Activated B cell treated with CpG ODN at 0.5 μM for 24 hours (primary cell): Measurements from ENCODE around the gene HSPA9. TPM values are rescaled to one million over a fixed set of nuclear protein-coding genes. Genes with fewer than 3 reads are reported as not detected.

Experiments used
- ATAC-seq: fragments of 200-7000 bp; cut with Tn5 transposase; one replicate; pipeline ENCODE4 v1.10.0; 2021; ENCODE audit warnings: low read depth, mild to moderate bottlenecking, moderate library complexity
- CTCF ChIA-PET: fragments of 350-600 bp; sonication (Branson Sonifier 250); formaldehyde crosslinking; loops from one replicate; lab custom pipeline; 2021; ENCODE audit warnings: antibody characterized with exemption; lab: Charles Lee
- POLR2A ChIA-PET: fragments of 350-600 bp; sonication (Branson Sonifier 250); formaldehyde crosslinking; loops from one replicate; lab custom pipeline; 2021; ENCODE audit warnings: antibody characterized with exemption; lab: Charles Lee
- DNase-seq: peaks from one replicate; pipeline ENCODE4 v3.0.0; 2022
- H3K27ac Mint-ChIP-seq: one replicate; pipeline ENCODE4 v1.8.0; 2020; ENCODE audit warnings: mixed read lengths
- H3K27me3 Mint-ChIP-seq: one replicate; pipeline ENCODE4 v1.8.0; 2021; ENCODE audit warnings: mixed read lengths
- H3K36me3 Mint-ChIP-seq: one replicate; pipeline ENCODE4 v1.8.0; 2021; ENCODE audit warnings: low read depth, mixed read lengths
- H3K4me1 Mint-ChIP-seq: one replicate; pipeline ENCODE4 v1.8.0; 2021; ENCODE audit warnings: mixed read lengths
- H3K4me3 Mint-ChIP-seq: one replicate; pipeline ENCODE4 v1.8.0; 2020; ENCODE audit warnings: mild to moderate bottlenecking, mixed read lengths
- H3K9me3 Mint-ChIP-seq: one replicate; pipeline ENCODE4 v1.8.0; 2020; ENCODE audit warnings: mixed read lengths
- intact Hi-C: fragments of 100-400 bp; cut with micrococcal nuclease; formaldehyde crosslinking; loops from one replicate; pipeline ENCODE4 v1.15.1; 2024
- total RNA-seq: library from RNA; stranded (reverse); gene quantifications from 2 replicates; pipeline ENCODE4 v1.2.3, GENCODE V29; 2022
- TF ChIP-seq, protein P1 (sequence below): fragments of 200-600 bp; IDR thresholded peaks from one replicate; pipeline ENCODE4 v1.8.0; 2022; ENCODE audit warnings: antibody characterized with exemption, mild to moderate bottlenecking

Gene HSPA9
- total RNA-seq, 1 donor from 2014 or later: 224 TPM

DNA sequence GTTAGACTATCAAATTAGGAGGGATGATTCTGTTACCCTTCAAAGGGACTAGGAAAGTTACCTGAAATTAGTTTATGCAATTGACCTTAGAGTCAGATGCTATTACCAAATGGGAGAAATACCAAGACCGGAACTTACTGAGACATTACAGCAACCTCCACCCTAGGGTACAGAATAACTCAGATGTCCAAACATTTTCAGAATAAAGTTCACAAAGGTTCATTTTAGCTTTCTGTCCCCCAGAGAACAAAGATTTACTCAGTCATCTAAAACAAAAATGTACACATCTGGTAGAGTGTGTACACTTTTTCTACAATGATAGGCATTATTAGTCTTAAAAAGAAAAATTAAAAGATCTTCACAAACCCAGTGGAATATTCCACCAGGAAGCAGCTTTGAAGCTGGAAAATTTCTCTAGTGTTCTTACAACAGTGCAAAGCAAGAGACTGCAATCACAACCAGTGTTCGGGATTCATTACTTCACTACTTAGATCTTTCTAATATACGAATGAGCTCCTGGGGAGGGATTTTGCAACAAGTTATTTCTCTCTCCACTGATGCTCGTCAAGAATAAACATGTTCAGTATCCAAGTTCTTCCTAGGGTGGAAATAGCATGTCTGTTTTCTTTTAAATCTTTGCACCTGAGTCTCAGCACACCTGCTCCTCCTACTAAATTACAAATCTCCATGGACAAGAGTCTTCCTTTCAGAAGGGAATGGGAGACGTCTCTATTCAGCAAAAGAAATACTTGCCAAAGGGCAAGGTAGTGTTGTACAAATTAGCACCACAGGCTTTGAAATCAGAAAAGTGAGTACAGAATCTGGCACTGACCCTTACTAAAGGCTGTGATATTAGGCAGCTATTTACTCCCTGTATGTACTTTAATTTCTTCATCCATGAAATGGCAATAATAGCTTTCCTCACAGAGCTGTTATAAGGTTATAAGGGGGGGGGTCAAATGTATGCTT is 40.9 kb downstream of the HSPA9 start:
- TF ChIP-seq, protein P1, sequence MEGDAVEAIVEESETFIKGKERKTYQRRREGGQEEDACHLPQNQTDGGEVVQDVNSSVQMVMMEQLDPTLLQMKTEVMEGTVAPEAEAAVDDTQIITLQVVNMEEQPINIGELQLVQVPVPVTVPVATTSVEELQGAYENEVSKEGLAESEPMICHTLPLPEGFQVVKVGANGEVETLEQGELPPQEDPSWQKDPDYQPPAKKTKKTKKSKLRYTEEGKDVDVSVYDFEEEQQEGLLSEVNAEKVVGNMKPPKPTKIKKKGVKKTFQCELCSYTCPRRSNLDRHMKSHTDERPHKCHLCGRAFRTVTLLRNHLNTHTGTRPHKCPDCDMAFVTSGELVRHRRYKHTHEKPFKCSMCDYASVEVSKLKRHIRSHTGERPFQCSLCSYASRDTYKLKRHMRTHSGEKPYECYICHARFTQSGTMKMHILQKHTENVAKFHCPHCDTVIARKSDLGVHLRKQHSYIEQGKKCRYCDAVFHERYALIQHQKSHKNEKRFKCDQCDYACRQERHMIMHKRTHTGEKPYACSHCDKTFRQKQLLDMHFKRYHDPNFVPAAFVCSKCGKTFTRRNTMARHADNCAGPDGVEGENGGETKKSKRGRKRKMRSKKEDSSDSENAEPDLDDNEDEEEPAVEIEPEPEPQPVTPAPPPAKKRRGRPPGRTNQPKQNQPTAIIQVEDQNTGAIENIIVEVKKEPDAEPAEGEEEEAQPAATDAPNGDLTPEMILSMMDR: no peak
- Mint-ChIP-seq H3K27me3 (no peaks in the 10 kb centered on the region), H3K36me3 (peaks cover 59% of the 10 kb centered on the region), H3K27ac (no peak overlapping the region), H3K9me3 (no peaks in the 10 kb centered on the region), H3K4me1 (peaks cover 48% of the 10 kb centered on the region), H3K4me3 (no peak overlapping the region)
- intact Hi-C loops: loop anchor here (1.0 kb wide), 1 partner anchor 8 kb away; no protein-coding TSS in a partner anchor
- ChIA-PET CTCF (no interaction called here), POLR2A (interaction anchor here (1.5 kb wide), 1 partner anchor 9 kb away, joined by 8 read pairs; the partner anchor contains the start of gene ETF1)
- DNase-seq: no peak
- ATAC-seq: no peak

DNA sequence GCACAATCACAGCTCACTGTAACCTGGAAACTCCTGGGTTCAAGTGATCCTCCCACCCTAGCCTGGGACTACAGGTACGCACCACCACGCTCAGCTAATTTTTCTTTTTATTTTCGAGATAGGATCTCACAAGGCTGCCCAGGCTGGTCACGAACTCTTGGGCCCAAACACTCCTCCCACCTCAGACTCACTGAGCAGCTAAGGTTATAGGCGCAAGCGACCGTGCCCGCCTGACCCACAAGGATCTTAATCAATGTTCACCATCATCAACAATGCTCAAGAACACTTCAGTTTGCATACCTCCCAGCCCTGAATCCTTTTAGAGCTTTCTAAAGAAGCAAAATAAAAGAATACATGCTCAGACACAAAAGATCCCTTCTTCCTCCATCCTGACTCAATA is 45.4 kb downstream of the HSPA9 start:
- peaks cover 53% of the 10 kb centered on the region for H3K36me3 Mint-ChIP-seq
- H3K27ac Mint-ChIP-seq: no peak overlapping the region
- TF ChIP-seq, protein P1: no peak
- H3K4me3 Mint-ChIP-seq: no peak overlapping the region
- intact Hi-C loops: no loop called here
- no peaks in the 10 kb centered on the region for H3K9me3 Mint-ChIP-seq
- H3K27me3 Mint-ChIP-seq: no peaks in the 10 kb centered on the region
- POLR2A ChIA-PET: interaction anchor here (0.7 to 0.8 kb wide), 2 partner anchors 13 to 14 kb away, joined by 3 read pairs; partner anchors contain the start of gene ETF1
- peaks cover 64% of the 10 kb centered on the region for H3K4me1 Mint-ChIP-seq
- ATAC-seq (no peak), DNase-seq (no peak)
- CTCF ChIA-PET: interaction anchor here (1.3 kb wide), 1 partner anchor 21 kb away, joined by 3 read pairs; no protein-coding TSS in a partner anchor

DNA sequence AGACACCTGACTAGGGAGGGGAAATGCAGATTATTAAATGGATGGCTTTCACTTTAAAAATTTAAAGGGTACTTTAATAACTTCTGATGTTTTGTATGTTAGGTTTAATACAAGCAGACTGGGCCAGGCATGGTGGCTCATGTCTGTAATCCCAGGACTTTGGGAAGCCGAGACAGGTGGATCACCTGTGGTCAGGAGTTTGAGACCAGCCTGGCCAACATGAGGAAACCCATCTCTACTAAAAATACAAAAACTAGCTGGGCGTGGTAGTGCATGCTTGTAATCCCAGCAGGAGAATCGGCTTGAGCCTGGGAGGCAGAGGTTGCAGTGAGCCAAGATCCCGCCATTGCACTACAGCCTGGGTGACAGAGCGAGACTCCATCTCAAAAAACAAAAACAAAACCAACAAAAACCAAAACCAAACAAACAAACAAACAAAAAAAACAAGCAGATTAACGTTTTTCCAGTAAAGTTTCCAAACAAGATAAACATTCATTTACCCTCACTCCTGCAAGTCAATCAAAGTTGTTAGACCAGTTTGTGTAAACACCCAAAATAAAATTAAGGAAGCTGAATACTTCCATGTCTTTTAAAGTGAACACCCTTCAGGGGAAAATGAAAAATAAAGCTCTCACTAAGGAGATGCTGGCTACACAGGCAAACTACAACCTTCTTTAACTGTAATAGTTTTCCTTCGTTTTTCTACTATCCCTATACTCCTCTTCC is 46.3 kb downstream of the HSPA9 start:
- ChIA-PET POLR2A (interaction anchor here (0.6 to 3.2 kb wide), 3 partner anchors 14 to 50 kb away, joined by 3 to 15 read pairs (median 7); partner anchors contain the start of gene ETF1), CTCF (interaction anchor here (0.5 to 1.3 kb wide), 2 partner anchors 17 to 20 kb away, joined by 3 read pairs; no protein-coding TSS in a partner anchor)
- TF ChIP-seq, protein P1: no peak
- H3K4me1 Mint-ChIP-seq: peaks cover 58% of the 10 kb centered on the region
- peaks cover 45% of the 10 kb centered on the region for H3K36me3 Mint-ChIP-seq
- DNase-seq (no peak), ATAC-seq (no peak)
- no peaks in the 10 kb centered on the region for H3K27me3 Mint-ChIP-seq
- H3K27ac Mint-ChIP-seq: no peak overlapping the region
- H3K9me3 Mint-ChIP-seq: no peaks in the 10 kb centered on the region
- no peak overlapping the region for H3K4me3 Mint-ChIP-seq
- intact Hi-C loops: no loop called here

DNA sequence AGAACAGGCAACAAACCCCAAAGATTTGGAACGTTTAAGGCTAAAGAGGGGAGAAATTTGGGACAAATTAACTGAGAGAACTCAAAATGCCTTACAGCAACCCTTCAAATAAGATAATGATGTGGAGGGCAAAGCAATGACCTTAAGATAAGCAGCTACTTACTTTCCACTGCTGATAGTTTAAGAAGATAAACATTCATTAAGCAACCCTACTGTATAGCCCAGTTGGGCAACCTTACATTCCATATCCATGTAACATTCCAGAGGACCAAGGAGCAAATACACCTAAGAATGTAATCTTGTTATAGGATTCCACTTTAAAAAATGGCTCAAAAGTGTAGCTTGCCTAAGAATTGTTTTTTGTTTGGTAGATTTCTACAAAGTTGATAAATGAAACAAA is 47.0 kb downstream of the HSPA9 start:
- Mint-ChIP-seq H3K36me3 (peaks cover 44% of the 10 kb centered on the region), H3K27ac (peak overlapping the region; percentile 16), H3K4me3 (no peak overlapping the region), H3K9me3 (no peaks in the 10 kb centered on the region), H3K4me1 (peaks cover 57% of the 10 kb centered on the region), H3K27me3 (no peaks in the 10 kb centered on the region)
- CTCF ChIA-PET: no interaction called here
- DNase-seq: no peak
- TF ChIP-seq, protein P1: no peak
- POLR2A ChIA-PET: interaction anchor here (0.6 to 3.2 kb wide), 2 partner anchors 15 to 51 kb away, joined by 7 to 15 read pairs; partner anchors contain the start of gene ETF1
- no peak for ATAC-seq
- intact Hi-C loops: no loop called here
